ENCODE results near the gene KSR2.

Gene KSR2

GRCh38 chr12:117521346-117521745 is 447.4 kb downstream of the KSR2 start:
- DNase-seq = no peak

GRCh38 chr12:117518594-117519270 is 450.1 kb downstream of the KSR2 start:
- no peak for DNase-seq

- DNase-seq = no peak
These were observed 451.5 kb downstream of the KSR2 start for GRCh38 chr12:117517219-117517739.

- DNase-seq = no peak
These were observed 452.8 kb downstream of the KSR2 start for GRCh38 chr12:117516034-117516433.

- no peak for DNase-seq
These were observed 454.8 kb downstream of the KSR2 start for GRCh38 chr12:117514016-117514415.

GRCh38 chr12:117513353-117513752 is 455.4 kb downstream of the KSR2 start:
- DNase-seq = no peak

- no peak for DNase-seq
These were observed 460.3 kb downstream of the KSR2 start for GRCh38 chr12:117508468-117508867.

- no peak for DNase-seq
These were observed 461.2 kb downstream of the KSR2 start for GRCh38 chr12:117507548-117507947.

- no peak for DNase-seq
These were observed 462.5 kb downstream of the KSR2 start for GRCh38 chr12:117506333-117506732.

GRCh38 chr12:117502633-117503032 is 466.2 kb downstream of the KSR2 start:
- no peak for DNase-seq

GRCh38 chr12:117502233-117502632 is 466.6 kb downstream of the KSR2 start:
- no peak for DNase-seq

GRCh38 chr12:117501076-117501869 is 467.5 kb downstream of the KSR2 start:
- DNase-seq = no peak

GRCh38 chr12:117499759-117500485 is 468.9 kb downstream of the KSR2 start:
- no peak for DNase-seq

GRCh38 chr12:117498880-117499279 is 469.9 kb downstream of the KSR2 start:
- no peak for DNase-seq

- DNase-seq = no peak
These were observed 470.5 kb downstream of the KSR2 start for GRCh38 chr12:117498256-117498655.

GRCh38 chr12:117497407-117497806 is 471.4 kb downstream of the KSR2 start:
- no peak for DNase-seq

GRCh38 chr12:117494833-117495655 is 473.7 kb downstream of the KSR2 start:
- no peak for DNase-seq

- no peak for DNase-seq
These were observed 477.1 kb downstream of the KSR2 start for GRCh38 chr12:117491711-117492110.

GRCh38 chr12:117490130-117490529 is 478.7 kb downstream of the KSR2 start:
- DNase-seq = no peak

- DNase-seq = no peak
These were observed 479.1 kb downstream of the KSR2 start for GRCh38 chr12:117489671-117490070.

- DNase-seq = no peak
These were observed 481.7 kb downstream of the KSR2 start for GRCh38 chr12:117486840-117487659.

Measured in effector CD4-positive, alpha-beta T cell (primary cell).